ENCODE results near the gene PRDM1.

Gene PRDM1

GRCh38 chr6:106152952-106153351, 66.8 kb downstream of the PRDM1 start:
- Histone ChIP-seq H3K4me3 (ENCODE audit: low read depth, low read length) (no peak overlapping the region), H3K36me3 (no peaks in the 10 kb centered on the region), H3K27ac (no peak overlapping the region), H3K9me3 (ENCODE audit: severe bottlenecking) (no peaks in the 10 kb centered on the region), H3K27me3 (ENCODE audit: insufficient read depth, low read depth, severe bottlenecking) (no peaks in the 10 kb centered on the region)
- DNase-seq, result no peak
- TF ChIP-seq, protein P1, sequence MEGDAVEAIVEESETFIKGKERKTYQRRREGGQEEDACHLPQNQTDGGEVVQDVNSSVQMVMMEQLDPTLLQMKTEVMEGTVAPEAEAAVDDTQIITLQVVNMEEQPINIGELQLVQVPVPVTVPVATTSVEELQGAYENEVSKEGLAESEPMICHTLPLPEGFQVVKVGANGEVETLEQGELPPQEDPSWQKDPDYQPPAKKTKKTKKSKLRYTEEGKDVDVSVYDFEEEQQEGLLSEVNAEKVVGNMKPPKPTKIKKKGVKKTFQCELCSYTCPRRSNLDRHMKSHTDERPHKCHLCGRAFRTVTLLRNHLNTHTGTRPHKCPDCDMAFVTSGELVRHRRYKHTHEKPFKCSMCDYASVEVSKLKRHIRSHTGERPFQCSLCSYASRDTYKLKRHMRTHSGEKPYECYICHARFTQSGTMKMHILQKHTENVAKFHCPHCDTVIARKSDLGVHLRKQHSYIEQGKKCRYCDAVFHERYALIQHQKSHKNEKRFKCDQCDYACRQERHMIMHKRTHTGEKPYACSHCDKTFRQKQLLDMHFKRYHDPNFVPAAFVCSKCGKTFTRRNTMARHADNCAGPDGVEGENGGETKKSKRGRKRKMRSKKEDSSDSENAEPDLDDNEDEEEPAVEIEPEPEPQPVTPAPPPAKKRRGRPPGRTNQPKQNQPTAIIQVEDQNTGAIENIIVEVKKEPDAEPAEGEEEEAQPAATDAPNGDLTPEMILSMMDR (IDR thresholded peaks at IDR 0.05; ENCODE audit: low read depth, low read length), result no peak

GRCh38 chr6:106154326-106154725, 68.2 kb downstream of the PRDM1 start:
- Histone ChIP-seq H3K27ac (no peak overlapping the region), H3K9me3 (ENCODE audit: severe bottlenecking) (no peaks in the 10 kb centered on the region), H3K27me3 (ENCODE audit: insufficient read depth, low read depth, severe bottlenecking) (no peaks in the 10 kb centered on the region), H3K36me3 (no peaks in the 10 kb centered on the region), H3K4me3 (ENCODE audit: low read depth, low read length) (no peak overlapping the region)
- DNase-seq, result no peak
- TF ChIP-seq, protein P1 (IDR thresholded peaks at IDR 0.05; ENCODE audit: low read depth, low read length), result no peak

GRCh38 chr6:106155219-106155830, 69.2 kb downstream of the PRDM1 start:
- Histone ChIP-seq H3K27me3 (ENCODE audit: insufficient read depth, low read depth, severe bottlenecking) (no peaks in the 10 kb centered on the region), H3K36me3 (no peaks in the 10 kb centered on the region), H3K4me3 (ENCODE audit: low read depth, low read length) (no peak overlapping the region), H3K9me3 (ENCODE audit: severe bottlenecking) (no peaks in the 10 kb centered on the region), H3K27ac (no peak overlapping the region)
- TF ChIP-seq, protein P1 (IDR thresholded peaks at IDR 0.05; ENCODE audit: low read depth, low read length), result no peak
- no peak for DNase-seq

- Histone ChIP-seq H3K9me3 (ENCODE audit: severe bottlenecking) (no peaks in the 10 kb centered on the region), H3K36me3 (no peaks in the 10 kb centered on the region), H3K4me3 (ENCODE audit: low read depth, low read length) (no peak overlapping the region), H3K27me3 (ENCODE audit: insufficient read depth, low read depth, severe bottlenecking) (no peaks in the 10 kb centered on the region), H3K27ac (no peak overlapping the region)
- DNase-seq, result no peak
- TF ChIP-seq, protein P1 (IDR thresholded peaks at IDR 0.05; ENCODE audit: low read depth, low read length), result no peak
Measured at GRCh38 chr6:106156413-106156812, 70.3 kb downstream of the PRDM1 start.

GRCh38 chr6:106156863-106157262, 70.7 kb downstream of the PRDM1 start:
- H3K27me3 ChIP-seq (ENCODE audit: insufficient read depth, low read depth, severe bottlenecking), result no peaks in the 10 kb centered on the region
- H3K4me3 ChIP-seq (ENCODE audit: low read depth, low read length), result no peak overlapping the region
- H3K27ac ChIP-seq, result no peak overlapping the region
- DNase-seq, result no peak
- TF ChIP-seq, protein P1 (IDR thresholded peaks at IDR 0.05; ENCODE audit: low read depth, low read length), result no peak
- H3K9me3 ChIP-seq (ENCODE audit: severe bottlenecking), result no peaks in the 10 kb centered on the region
- H3K36me3 ChIP-seq, result no peaks in the 10 kb centered on the region

GRCh38 chr6:106158816-106159215, 72.7 kb downstream of the PRDM1 start:
- H3K27ac ChIP-seq, result no peak overlapping the region
- H3K9me3 ChIP-seq (ENCODE audit: severe bottlenecking), result no peaks in the 10 kb centered on the region
- H3K36me3 ChIP-seq, result no peaks in the 10 kb centered on the region
- TF ChIP-seq, protein P1 (IDR thresholded peaks at IDR 0.05; ENCODE audit: low read depth, low read length), result no peak
- no peak for DNase-seq
- H3K4me3 ChIP-seq (ENCODE audit: low read depth, low read length), result no peak overlapping the region
- H3K27me3 ChIP-seq (ENCODE audit: insufficient read depth, low read depth, severe bottlenecking), result no peaks in the 10 kb centered on the region

Data from WERI-Rb-1 (cell line).